Ishikawa (cell line): Measurements from ENCODE around the gene EFEMP1.

ENCODE experiments used
- CEBPB ChIP-seq: IDR thresholded peaks from 2 replicates; pipeline ENCODE4 v1.6.1; 2012
- CREB1 ChIP-seq: IDR thresholded peaks from 2 replicates; pipeline ENCODE4 v1.6.1; 2012; ENCODE audit warnings: low read depth
- EGR1 ChIP-seq: IDR thresholded peaks from 2 replicates; pipeline ENCODE4 v1.6.1; 2012
- EP300 ChIP-seq: IDR thresholded peaks from 2 replicates; pipeline ENCODE4 v1.6.1; 2012; ENCODE audit warnings: borderline replicate concordance
- MAX ChIP-seq: IDR thresholded peaks from 2 replicates; pipeline ENCODE4 v1.6.1; 2012
- NFIC ChIP-seq: IDR thresholded peaks from 2 replicates; pipeline ENCODE4 v1.6.1; 2012
- RAD21 ChIP-seq: IDR thresholded peaks from 2 replicates; pipeline ENCODE4 v1.6.1; 2012; ENCODE audit warnings: low read depth
- REST ChIP-seq: IDR thresholded peaks from 2 replicates; pipeline ENCODE4 v1.6.1; 2012; ENCODE audit warnings: low read depth, mild to moderate bottlenecking
- TAF1 ChIP-seq: IDR thresholded peaks from 2 replicates; pipeline ENCODE4 v1.6.1; 2012; ENCODE audit warnings: low read depth, mild to moderate bottlenecking
- TCF12 ChIP-seq: IDR thresholded peaks from 2 replicates; pipeline ENCODE4 v1.6.1; 2012; ENCODE audit warnings: low read depth
- TEAD4 ChIP-seq: IDR thresholded peaks from 2 replicates; pipeline ENCODE4 v1.6.1; 2012
- ZBTB7A ChIP-seq: IDR thresholded peaks from 2 replicates; pipeline ENCODE4 v1.6.1; 2012; ENCODE audit warnings: low read depth

- TF ChIP-seq TEAD4 = no peak
- TF ChIP-seq ZBTB7A = no peak
- no peak for TF ChIP-seq TCF12
- TF ChIP-seq CEBPB = no peak
- TF ChIP-seq RAD21 = no peak
- TF ChIP-seq REST = no peak
- TF ChIP-seq EGR1 = no peak
- no peak for TF ChIP-seq NFIC
- TF ChIP-seq TAF1 = no peak
- TF ChIP-seq EP300 = no peak
- TF ChIP-seq MAX = no peak
- no peak for TF ChIP-seq CREB1
Observed at GRCh38 chr2:55906993-55907392, 16.6 kb downstream of the EFEMP1 start.
